ENCODE measurements around the gene MYL11.

MYL11 gene

GRCh38 chr16:30371248-30371816 is 3.3 kb upstream of the MYL11 start:
- Histone ChIP-seq H3K27ac (peak overlapping the region; percentile 89), H3K4me1 (ENCODE audit: control insufficient read depth in 1 of 2, insufficient read depth in 1 of 2, low read depth in 1 of 2, low read length in 1 of 2) (peaks cover 34 to 39% of the 10 kb centered on the region in 2 experiments), H3K27me3 (no peaks in the 10 kb centered on the region), H3K36me3 (peaks cover 4% of the 10 kb centered on the region), H3K4me3 (ENCODE audit: low read depth in 1 of 2, low read length in 1 of 2) (peak overlapping the region; percentile 63 to 67), H3K9me3 (no peaks in the 10 kb centered on the region)
- TF ChIP-seq CTCF (IDR thresholded peaks at IDR 0.05), result no peak

- peaks cover 35% of the 10 kb centered on the region in 2 experiments for H3K4me1 ChIP-seq (ENCODE audit: control insufficient read depth in 1 of 2, insufficient read depth in 1 of 2, low read depth in 1 of 2, low read length in 1 of 2)
- no peak overlapping the region for H3K4me3 ChIP-seq (ENCODE audit: low read depth in 1 of 2, low read length in 1 of 2)
- H3K27me3 ChIP-seq, result no peaks in the 10 kb centered on the region
- TF ChIP-seq CTCF (IDR thresholded peaks at IDR 0.05), result no peak
- no peaks in the 10 kb centered on the region for H3K36me3 ChIP-seq
- peak overlapping the region; percentile 89 for H3K27ac ChIP-seq
- no peaks in the 10 kb centered on the region for H3K9me3 ChIP-seq
Measured at GRCh38 chr16:30372038-30372712, 2.4 kb upstream of the MYL11 start.

- no peak overlapping the region for H3K27ac ChIP-seq
- H3K4me1 ChIP-seq (ENCODE audit: control insufficient read depth in 1 of 2, insufficient read depth in 1 of 2, low read depth in 1 of 2, low read length in 1 of 2), result peaks cover 33 to 35% of the 10 kb centered on the region in 2 experiments
Measured at GRCh38 chr16:30372725-30373124, 1.9 kb upstream of the MYL11 start.

GRCh38 chr16:30375864-30376263 is 1.3 kb downstream of the MYL11 start:
- Histone ChIP-seq H3K27ac (peak overlapping the region; percentile 13), H3K36me3 (no peaks in the 10 kb centered on the region), H3K4me1 (ENCODE audit: control insufficient read depth in 1 of 2, insufficient read depth in 1 of 2, low read depth in 1 of 2, low read length in 1 of 2) (peaks cover 27 to 35% of the 10 kb centered on the region in 2 experiments), H3K4me3 (ENCODE audit: low read depth in 1 of 2, low read length in 1 of 2) (no peak overlapping the region), H3K9me3 (no peaks in the 10 kb centered on the region), H3K27me3 (no peaks in the 10 kb centered on the region)
- no peak for TF ChIP-seq CTCF (IDR thresholded peaks at IDR 0.05)

More at GRCh38 chr16:30372725-30373124, 1.9 kb upstream of the MYL11 start:
- H3K27me3 ChIP-seq, result no peaks in the 10 kb centered on the region
- H3K36me3 ChIP-seq, result no peaks in the 10 kb centered on the region
- H3K4me3 ChIP-seq (ENCODE audit: low read depth in 1 of 2, low read length in 1 of 2), result no peak overlapping the region
- no peaks in the 10 kb centered on the region for H3K9me3 ChIP-seq
- TF ChIP-seq CTCF (IDR thresholded peaks at IDR 0.05), result no peak

GRCh38 chr16:30376461-30376902 is 1.9 kb downstream of the MYL11 start:
- TF ChIP-seq CTCF (IDR thresholded peaks at IDR 0.05), result no peak
- H3K27me3 ChIP-seq, result no peaks in the 10 kb centered on the region
- no peak overlapping the region for H3K4me3 ChIP-seq (ENCODE audit: low read depth in 1 of 2, low read length in 1 of 2)
- no peaks in the 10 kb centered on the region for H3K36me3 ChIP-seq
- no peaks in the 10 kb centered on the region for H3K9me3 ChIP-seq
- H3K4me1 ChIP-seq (ENCODE audit: control insufficient read depth in 1 of 2, insufficient read depth in 1 of 2, low read depth in 1 of 2, low read length in 1 of 2), result peaks cover 22 to 29% of the 10 kb centered on the region in 2 experiments
- peak overlapping the region; percentile 99 for H3K27ac ChIP-seq
